Measurements from ENCODE around the gene STOML1.

STOML1 gene, protein sequence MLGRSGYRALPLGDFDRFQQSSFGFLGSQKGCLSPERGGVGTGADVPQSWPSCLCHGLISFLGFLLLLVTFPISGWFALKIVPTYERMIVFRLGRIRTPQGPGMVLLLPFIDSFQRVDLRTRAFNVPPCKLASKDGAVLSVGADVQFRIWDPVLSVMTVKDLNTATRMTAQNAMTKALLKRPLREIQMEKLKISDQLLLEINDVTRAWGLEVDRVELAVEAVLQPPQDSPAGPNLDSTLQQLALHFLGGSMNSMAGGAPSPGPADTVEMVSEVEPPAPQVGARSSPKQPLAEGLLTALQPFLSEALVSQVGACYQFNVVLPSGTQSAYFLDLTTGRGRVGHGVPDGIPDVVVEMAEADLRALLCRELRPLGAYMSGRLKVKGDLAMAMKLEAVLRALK

DNA sequence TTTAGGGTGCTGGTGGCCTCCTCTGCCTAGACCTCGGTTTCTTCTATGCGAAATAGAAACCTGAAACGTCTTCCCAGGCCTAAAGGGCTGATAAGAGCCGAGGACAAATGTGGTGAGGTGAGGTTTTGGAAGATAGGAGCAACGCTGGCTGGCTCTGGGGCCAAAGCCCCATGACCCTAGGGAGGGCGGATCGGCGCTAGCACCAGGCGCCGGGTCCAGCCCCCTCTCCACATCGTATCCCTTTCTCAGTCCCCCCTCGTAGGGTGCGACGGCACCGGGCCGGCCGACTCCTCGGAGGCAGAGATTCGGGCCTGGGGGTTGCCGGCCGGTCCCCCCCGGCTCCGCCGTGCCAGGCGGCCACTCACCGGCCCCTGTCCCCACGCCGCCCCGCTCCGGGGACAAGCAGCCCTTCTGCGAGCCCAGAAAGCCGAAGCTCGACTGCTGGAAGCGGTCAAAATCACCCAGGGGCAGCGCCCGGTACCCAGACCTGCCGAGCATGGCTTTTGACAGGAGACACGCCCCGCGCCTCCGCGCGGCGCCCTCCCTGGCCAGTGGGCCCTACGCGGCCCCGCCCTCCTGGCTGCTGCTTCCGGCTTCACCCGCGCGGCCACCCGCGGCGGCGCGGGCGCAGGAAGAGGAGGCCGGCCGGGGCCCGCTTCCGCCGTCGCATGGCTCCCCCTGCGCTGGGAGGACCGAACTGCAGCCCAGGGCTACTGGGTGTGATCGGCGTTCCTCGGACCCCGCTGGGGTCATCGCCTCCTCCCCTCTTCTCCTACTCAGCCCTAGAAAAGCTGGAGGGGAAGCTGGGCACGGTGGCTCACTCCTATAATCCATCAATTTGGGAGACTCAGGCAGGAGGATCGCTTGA lies at the start of gene STOML1:
Gene STOML1, minus strand, starts transcription at position 570 of the 868 bp plus-strand sequence. Its CDS starts 72 bp downstream, at position 498.
- Histone ChIP-seq H3K9me3 (ENCODE audit: control insufficient read depth in 1 of 2, low read length in 2 of 2) (no peaks in the 10 kb centered on the region), H3K36me3 (ENCODE audit: control insufficient read depth in 1 of 2, insufficient read depth in 2 of 2, low read length in 2 of 2) (no peaks in the 10 kb centered on the region), H3K27me3 (ENCODE audit: control insufficient read depth in 1 of 2, insufficient read depth in 2 of 2, low read length in 2 of 2) (no peaks in the 10 kb centered on the region), H3K9ac (ENCODE audit: low read depth in 1 of 2, low read length in 2 of 2) (peak within 1 kb of the TSS; percentile 60 to 69), H3K4me3 (ENCODE audit: low read depth in 1 of 2, low read length in 2 of 2) (peak within 1 kb of the TSS; percentile 68 to 81), H3K27ac (ENCODE audit: low read depth, low read length) (peak within 1 kb of the TSS; percentile 51), H3K4me1 (ENCODE audit: control insufficient read depth in 1 of 2, insufficient read depth in 2 of 2, low read length in 2 of 2) (peaks cover 71 to 75% of the 10 kb centered on the region in 2 donors)

DNA sequence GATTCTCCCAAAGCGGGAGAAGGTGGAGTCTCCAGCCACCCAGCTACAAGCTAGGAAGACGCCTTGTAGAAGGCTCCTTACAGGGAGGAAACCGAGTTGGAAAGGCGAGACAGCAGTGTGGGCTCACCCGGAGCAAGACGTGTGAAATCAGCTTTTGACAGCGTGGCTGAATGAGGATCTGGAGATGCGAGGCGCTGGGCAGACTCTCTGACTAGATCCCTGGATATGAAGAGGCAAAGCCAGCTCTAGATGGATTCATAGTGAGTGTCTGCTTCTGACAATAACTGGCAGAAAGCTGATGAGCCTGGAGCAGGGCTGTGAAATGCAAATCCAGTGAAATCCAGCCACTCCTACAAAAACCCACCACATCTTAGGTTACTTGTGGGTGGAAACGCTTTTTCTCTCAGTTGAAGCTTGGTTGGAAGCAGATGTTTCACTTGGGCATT lies 49.2 kb upstream of the STOML1 start:
- H3K27me3 ChIP-seq (ENCODE audit: control insufficient read depth in 1 of 2, insufficient read depth in 2 of 2, low read length in 2 of 2) = no peaks in the 10 kb centered on the region
- peaks cover 10 to 24% of the 10 kb centered on the region in 2 donors for H3K36me3 ChIP-seq (ENCODE audit: control insufficient read depth in 1 of 2, insufficient read depth in 2 of 2, low read length in 2 of 2)
- H3K4me3 ChIP-seq (ENCODE audit: low read depth in 1 of 2, low read length in 2 of 2) = no peak overlapping the region
- no peaks in the 10 kb centered on the region for H3K9me3 ChIP-seq (ENCODE audit: control insufficient read depth in 1 of 2, low read length in 2 of 2)
- no peak overlapping the region for H3K9ac ChIP-seq (ENCODE audit: low read depth in 1 of 2, low read length in 2 of 2)
- peaks cover 0 to 35% of the 10 kb centered on the region in 2 donors for H3K4me1 ChIP-seq (ENCODE audit: control insufficient read depth in 1 of 2, insufficient read depth in 2 of 2, low read length in 2 of 2)
- peak overlapping the region; percentile 2 for H3K27ac ChIP-seq (ENCODE audit: low read depth, low read length)

DNA sequence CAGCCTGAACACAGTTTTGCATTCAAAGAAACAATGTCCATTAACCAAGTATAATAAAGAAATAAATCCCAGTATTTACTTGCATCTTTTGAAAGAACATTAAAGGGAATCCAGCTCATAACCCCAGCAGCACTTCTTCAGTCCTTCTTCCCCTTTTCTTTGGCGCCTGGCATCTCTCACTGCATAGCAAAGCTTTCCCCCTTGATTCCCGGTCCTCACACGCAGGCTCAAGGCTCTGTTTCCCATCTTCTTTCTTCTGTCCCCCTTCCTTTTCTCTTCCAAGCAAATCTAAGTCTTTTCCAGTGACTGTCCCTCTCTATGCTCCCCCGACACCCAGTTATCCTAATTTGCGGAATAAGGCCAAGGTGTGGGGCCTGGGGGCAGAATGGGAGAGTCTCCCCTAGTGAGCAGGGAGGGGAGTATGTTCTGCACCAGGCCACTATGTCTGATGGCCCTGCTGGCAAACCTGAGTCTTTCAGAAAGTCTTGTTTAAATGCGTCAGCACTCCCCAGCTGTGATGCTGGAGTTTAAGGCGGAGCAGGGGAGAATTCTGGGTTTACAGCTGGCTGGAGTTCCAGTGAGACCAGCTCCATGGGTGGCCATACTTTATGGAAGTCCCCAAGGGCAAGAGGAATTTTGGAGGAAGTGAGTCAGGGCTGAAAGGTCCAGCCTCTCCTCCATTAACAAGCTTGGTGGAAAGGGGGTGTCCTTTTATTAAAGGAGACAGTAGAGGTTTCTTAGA lies 48.2 kb upstream of the STOML1 start:
- peaks cover 0 to 35% of the 10 kb centered on the region in 2 donors for H3K4me1 ChIP-seq (ENCODE audit: control insufficient read depth in 1 of 2, insufficient read depth in 2 of 2, low read length in 2 of 2)

DNA sequence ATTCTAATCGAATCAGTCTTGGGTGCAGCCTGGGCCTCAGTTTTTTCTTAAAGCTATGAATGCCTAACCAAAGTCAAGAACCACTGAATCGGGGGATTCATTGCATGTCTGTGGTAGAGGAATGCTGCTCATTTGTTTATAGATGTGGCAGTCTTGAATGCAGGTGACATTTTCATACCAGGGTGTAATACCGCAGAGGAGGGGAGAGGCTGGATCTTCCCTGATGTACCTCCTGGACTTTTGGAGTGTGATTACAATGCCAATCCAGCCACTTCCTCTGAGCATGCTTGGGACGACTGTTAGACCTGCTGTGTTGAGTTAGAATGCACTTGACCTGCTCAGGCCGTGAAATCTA lies 47.5 kb upstream of the STOML1 start:
- no peak overlapping the region for H3K27ac ChIP-seq (ENCODE audit: low read depth, low read length)
- H3K36me3 ChIP-seq (ENCODE audit: control insufficient read depth in 1 of 2, insufficient read depth in 2 of 2, low read length in 2 of 2) = peaks cover 22 to 41% of the 10 kb centered on the region in 2 donors

More for the DNA sequence above, 48.2 kb upstream of the STOML1 start:
- Histone ChIP-seq H3K36me3 (ENCODE audit: control insufficient read depth in 1 of 2, insufficient read depth in 2 of 2, low read length in 2 of 2) (peaks cover 18 to 35% of the 10 kb centered on the region in 2 donors), H3K9me3 (ENCODE audit: control insufficient read depth in 1 of 2, low read length in 2 of 2) (no peaks in the 10 kb centered on the region), H3K9ac (ENCODE audit: low read depth in 1 of 2, low read length in 2 of 2) (no peak overlapping the region), H3K27me3 (ENCODE audit: control insufficient read depth in 1 of 2, insufficient read depth in 2 of 2, low read length in 2 of 2) (no peaks in the 10 kb centered on the region), H3K27ac (ENCODE audit: low read depth, low read length) (peak overlapping the region; percentile 22), H3K4me3 (ENCODE audit: low read depth in 1 of 2, low read length in 2 of 2) (no peak overlapping the region)

DNA sequence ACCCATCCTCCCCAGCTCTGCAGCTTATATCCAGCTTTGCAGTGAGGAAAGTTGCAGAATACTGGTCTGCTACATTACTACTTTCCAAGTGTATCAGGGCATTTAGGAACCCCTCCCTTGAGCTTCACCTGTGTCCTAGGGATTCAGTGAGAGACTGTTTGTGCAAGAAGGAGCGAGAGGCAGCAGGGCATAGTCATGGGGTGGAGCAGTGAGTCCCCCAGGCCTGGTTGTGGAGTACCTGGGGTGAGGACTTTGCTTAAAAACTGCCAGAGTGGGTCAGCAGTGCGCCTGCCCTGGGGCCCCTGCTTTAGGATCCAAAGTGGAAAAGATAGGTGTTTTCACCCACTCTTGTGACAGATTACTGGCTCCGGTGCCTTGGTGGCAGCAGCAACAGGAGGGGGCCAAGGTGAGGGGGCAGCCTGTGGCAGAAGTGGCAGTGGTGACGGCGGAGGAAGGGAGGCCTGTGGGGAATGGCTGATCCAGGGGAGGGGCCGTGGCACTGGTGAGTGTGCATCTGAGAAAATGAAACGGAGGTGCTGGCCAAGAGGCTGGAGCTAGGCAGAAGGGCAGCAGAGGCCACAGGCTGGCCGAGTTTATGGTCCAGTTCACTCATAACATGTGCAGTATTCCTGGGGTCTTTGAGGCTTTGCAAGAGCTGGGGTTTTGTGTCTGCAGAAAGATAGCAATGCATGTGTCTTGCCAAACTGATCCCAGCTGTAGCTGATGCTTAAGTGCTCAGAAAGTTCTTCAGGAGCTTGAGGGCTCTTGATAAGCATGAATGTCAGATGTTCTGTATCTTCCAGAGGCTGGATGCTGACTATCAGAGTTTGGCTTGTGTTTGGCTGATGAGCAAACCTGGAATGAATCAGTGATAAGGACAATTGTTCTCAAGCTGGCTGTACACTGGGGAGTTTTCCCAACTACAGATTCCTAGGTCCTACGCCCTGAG lies 46.9 kb upstream of the STOML1 start:
- Histone ChIP-seq H3K27ac (ENCODE audit: low read depth, low read length) (no peak overlapping the region), H3K9ac (ENCODE audit: low read depth in 1 of 2, low read length in 2 of 2) (no peak overlapping the region), H3K27me3 (ENCODE audit: control insufficient read depth in 1 of 2, insufficient read depth in 2 of 2, low read length in 2 of 2) (no peaks in the 10 kb centered on the region), H3K4me1 (ENCODE audit: control insufficient read depth in 1 of 2, insufficient read depth in 2 of 2, low read length in 2 of 2) (peaks cover 0 to 31% of the 10 kb centered on the region in 2 donors), H3K4me3 (ENCODE audit: low read depth in 1 of 2, low read length in 2 of 2) (no peak overlapping the region), H3K36me3 (ENCODE audit: control insufficient read depth in 1 of 2, insufficient read depth in 2 of 2, low read length in 2 of 2) (peaks cover 27 to 48% of the 10 kb centered on the region in 2 donors), H3K9me3 (ENCODE audit: control insufficient read depth in 1 of 2, low read length in 2 of 2) (no peaks in the 10 kb centered on the region)

More for the DNA sequence above, 47.5 kb upstream of the STOML1 start:
- no peaks in the 10 kb centered on the region for H3K27me3 ChIP-seq (ENCODE audit: control insufficient read depth in 1 of 2, insufficient read depth in 2 of 2, low read length in 2 of 2)
- H3K4me1 ChIP-seq (ENCODE audit: control insufficient read depth in 1 of 2, insufficient read depth in 2 of 2, low read length in 2 of 2) = peaks cover 0 to 33% of the 10 kb centered on the region in 2 donors
- no peaks in the 10 kb centered on the region for H3K9me3 ChIP-seq (ENCODE audit: control insufficient read depth in 1 of 2, low read length in 2 of 2)
- no peak overlapping the region for H3K4me3 ChIP-seq (ENCODE audit: low read depth in 1 of 2, low read length in 2 of 2)
- no peak overlapping the region for H3K9ac ChIP-seq (ENCODE audit: low read depth in 1 of 2, low read length in 2 of 2)

DNA sequence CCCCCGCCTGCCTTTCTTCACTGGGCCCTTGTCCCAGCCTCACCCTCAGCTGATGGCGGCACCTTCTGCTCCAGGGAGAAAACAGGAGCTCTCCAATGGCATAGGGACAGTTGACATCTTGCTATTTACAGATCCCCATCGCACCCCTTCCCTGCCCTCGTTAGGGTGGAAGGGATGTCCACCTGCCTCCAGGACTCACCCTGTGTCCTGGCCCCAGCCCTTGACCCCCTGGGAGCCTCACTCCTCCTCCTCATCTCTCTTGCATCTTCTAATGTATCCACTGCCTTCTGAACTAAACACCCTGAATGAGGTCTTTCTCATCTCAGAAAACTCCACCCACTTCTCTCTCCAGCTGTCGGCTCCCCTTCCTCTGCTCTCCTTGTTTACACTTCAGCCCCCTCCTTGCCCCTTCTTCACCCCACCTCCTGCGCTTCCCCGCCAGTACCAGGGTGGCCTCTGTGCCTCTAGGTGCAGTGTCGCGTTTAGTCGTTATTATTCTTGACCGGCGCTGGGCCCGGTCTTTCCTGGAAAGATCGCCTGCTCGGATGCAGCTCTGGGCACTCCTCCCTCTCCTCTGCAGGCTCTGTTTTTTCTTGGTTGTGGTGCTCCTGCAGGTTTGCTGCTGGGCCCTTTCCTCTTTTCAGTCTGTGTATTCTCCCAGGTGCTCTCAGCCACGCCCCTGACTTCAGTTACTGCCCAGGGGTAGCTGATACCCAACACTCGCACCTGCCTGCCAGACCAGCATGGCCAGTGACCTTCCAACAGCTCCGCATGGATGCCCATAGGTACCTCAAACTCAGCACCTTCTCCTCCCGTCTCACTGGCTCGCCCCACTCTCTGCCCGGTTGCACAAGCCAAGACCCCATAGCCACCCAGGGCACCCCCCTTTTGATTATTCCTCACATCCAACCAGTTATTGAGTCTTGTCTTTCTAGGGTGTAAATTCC lies 45.3 kb upstream of the STOML1 start:
- Histone ChIP-seq H3K9me3 (ENCODE audit: control insufficient read depth in 1 of 2, low read length in 2 of 2) (no peaks in the 10 kb centered on the region), H3K27ac (ENCODE audit: low read depth, low read length) (no peak overlapping the region), H3K4me1 (ENCODE audit: control insufficient read depth in 1 of 2, insufficient read depth in 2 of 2, low read length in 2 of 2) (peaks cover 0 to 28% of the 10 kb centered on the region in 2 donors), H3K36me3 (ENCODE audit: control insufficient read depth in 1 of 2, insufficient read depth in 2 of 2, low read length in 2 of 2) (peaks cover 33 to 51% of the 10 kb centered on the region in 2 donors), H3K9ac (ENCODE audit: low read depth in 1 of 2, low read length in 2 of 2) (no peak overlapping the region), H3K4me3 (ENCODE audit: low read depth in 1 of 2, low read length in 2 of 2) (no peak overlapping the region), H3K27me3 (ENCODE audit: control insufficient read depth in 1 of 2, insufficient read depth in 2 of 2, low read length in 2 of 2) (no peaks in the 10 kb centered on the region)

DNA sequence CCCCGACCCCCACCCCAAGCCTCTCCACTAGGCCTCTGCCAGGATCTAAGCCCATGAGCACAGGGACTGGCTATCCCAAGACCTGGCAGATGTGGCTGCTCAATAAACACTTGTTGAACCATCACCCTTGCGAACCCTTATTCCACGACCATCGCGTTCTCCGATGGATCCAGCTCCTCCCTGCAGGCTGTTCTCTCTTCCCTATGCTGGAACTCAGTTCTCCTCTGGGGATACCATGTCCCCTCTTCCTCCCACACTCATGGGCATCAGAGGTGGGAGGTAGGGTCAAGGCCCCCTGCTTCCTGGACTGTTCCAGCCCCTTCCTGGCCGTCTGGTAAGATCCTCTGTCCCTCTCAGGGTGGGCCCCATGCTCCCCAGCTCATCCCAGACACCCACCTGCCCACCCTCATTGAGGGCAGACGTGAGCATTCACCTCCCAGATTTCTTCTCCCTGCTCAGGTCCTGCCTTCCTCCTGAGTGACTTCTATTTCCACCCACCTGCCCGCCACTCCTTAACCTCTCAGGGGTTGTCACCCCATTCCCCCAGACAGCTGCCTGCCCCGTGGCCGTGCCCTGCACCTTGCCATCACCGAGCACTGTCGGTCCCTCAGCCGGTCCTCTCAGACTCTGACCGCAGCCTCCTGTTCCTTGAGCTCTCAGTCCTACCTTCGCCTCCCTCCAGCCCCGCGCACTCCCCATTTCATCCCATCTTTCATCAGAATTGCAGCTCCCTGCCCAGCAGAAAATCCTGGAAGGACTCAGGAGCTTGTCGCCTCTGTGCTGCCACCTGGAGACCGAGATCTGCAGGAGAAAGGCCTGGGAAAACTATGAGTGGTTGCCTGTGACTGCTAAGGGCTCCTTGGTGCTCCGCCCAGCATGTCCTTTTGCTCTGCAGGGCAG lies 44.4 kb upstream of the STOML1 start:
- H3K4me3 ChIP-seq (ENCODE audit: low read depth in 1 of 2, low read length in 2 of 2) = no peak overlapping the region
- peaks cover 0 to 22% of the 10 kb centered on the region in 2 donors for H3K4me1 ChIP-seq (ENCODE audit: control insufficient read depth in 1 of 2, insufficient read depth in 2 of 2, low read length in 2 of 2)
- H3K27me3 ChIP-seq (ENCODE audit: control insufficient read depth in 1 of 2, insufficient read depth in 2 of 2, low read length in 2 of 2) = no peaks in the 10 kb centered on the region
- H3K9me3 ChIP-seq (ENCODE audit: control insufficient read depth in 1 of 2, low read length in 2 of 2) = no peaks in the 10 kb centered on the region
- H3K27ac ChIP-seq (ENCODE audit: low read depth, low read length) = no peak overlapping the region
- H3K9ac ChIP-seq (ENCODE audit: low read depth in 1 of 2, low read length in 2 of 2) = no peak overlapping the region
- H3K36me3 ChIP-seq (ENCODE audit: control insufficient read depth in 1 of 2, insufficient read depth in 2 of 2, low read length in 2 of 2) = peaks cover 34 to 58% of the 10 kb centered on the region in 2 donors
